GM18870 (cell line): ENCODE results near the gene OPN4.

ENCODE experiments used
- ATAC-seq: cut with Tn5 transposase; IDR thresholded peaks from one replicate; pipeline ENCODE4 v1.9.1; 2021; ENCODE audit warnings: moderate library complexity; ENCODE audit not compliant: unreplicated experiment

The OPN4 gene

GRCh38 chr10:86646933-86647332, 7.4 kb upstream of the OPN4 start:
- no peak for ATAC-seq

- no peak for ATAC-seq
Observed at GRCh38 chr10:86647773-86648703, 6.3 kb upstream of the OPN4 start.

- ATAC-seq = no peak
Observed at GRCh38 chr10:86648704-86649427, 5.5 kb upstream of the OPN4 start.

GRCh38 chr10:86649471-86650150, 4.7 kb upstream of the OPN4 start:
- no peak for ATAC-seq

- ATAC-seq = no peak
Observed at GRCh38 chr10:86650151-86650550, 4.2 kb upstream of the OPN4 start.

- no peak for ATAC-seq
Observed at GRCh38 chr10:86651021-86651471, 3.3 kb upstream of the OPN4 start.

GRCh38 chr10:86651631-86652331, 2.6 kb upstream of the OPN4 start:
- no peak for ATAC-seq

GRCh38 chr10:86652361-86653202, 1.8 kb upstream of the OPN4 start:
- no peak for ATAC-seq

- no peak for ATAC-seq
Observed at GRCh38 chr10:86653379-86653778, 968 bp upstream of the OPN4 start.

GRCh38 chr10:86653987-86654386, 360 bp upstream of the OPN4 start:
- ATAC-seq = no peak

- ATAC-seq = no peak
Observed at GRCh38 chr10:86655173-86655540, 810 bp downstream of the OPN4 start.

- no peak for ATAC-seq
Observed at GRCh38 chr10:86655596-86655995, 1.2 kb downstream of the OPN4 start.

- ATAC-seq = no peak
Observed at GRCh38 chr10:86657011-86657395, 2.7 kb downstream of the OPN4 start.

GRCh38 chr10:86657396-86658011, 3.2 kb downstream of the OPN4 start:
- ATAC-seq = no peak

GRCh38 chr10:86658261-86658741, 4.0 kb downstream of the OPN4 start:
- no peak for ATAC-seq

GRCh38 chr10:86658751-86659150, 4.4 kb downstream of the OPN4 start:
- ATAC-seq = no peak

GRCh38 chr10:86659161-86659691, 4.9 kb downstream of the OPN4 start:
- no peak for ATAC-seq

- ATAC-seq = no peak
Observed at GRCh38 chr10:86659721-86660453, 5.5 kb downstream of the OPN4 start.
